ENCODE measurements around the gene TNFRSF1A. TPM values are rescaled to one million over a fixed set of nuclear protein-coding genes. Genes with fewer than 3 reads are reported as not detected.

The TNFRSF1A gene
- total RNA-seq, 5 donors from 2014 or later (not counting 1 experiment from before 2014, with no cell fraction given) = 32.3 to 88.0 (median 86.5) TPM

- Histone ChIP-seq H3K36me3 (ENCODE audit: control insufficient read depth in 2 of 2, extremely low read depth in 1 of 2, insufficient read depth in 1 of 2, low read length in 1 of 2) (no peaks in the 10 kb centered on the region), H3K27me3 (replicated peaks in 1 of 2; ENCODE audit: control insufficient read depth in 2 of 2, extremely low read depth in 1 of 2, insufficient read depth in 2 of 2, low read length in 1 of 2) (peaks cover 0 to 8% of the 10 kb centered on the region in 2 experiments), H3K9me3 (no peaks in the 10 kb centered on the region), H3K27ac (ENCODE audit: low read length) (no peak overlapping the region), H3K4me1 (ENCODE audit: control insufficient read depth in 1 of 2, extremely low read depth in 1 of 2, insufficient read depth in 2 of 2, low read length in 2 of 2) (peaks cover under 1 to 6% of the 10 kb centered on the region in 2 experiments), H3K4me3 (ENCODE audit: control insufficient read depth in 1 of 2, extremely low read depth in 1 of 2, low read length in 1 of 2) (no peak overlapping the region)
- Mint-ChIP-seq H3K4me3 (no peak overlapping the region), H3K27me3 (no peaks in the 10 kb centered on the region), H3K27ac (peak overlapping the region in 1 of 2 donors; percentile 55), H3K9me3 (no peaks in the 10 kb centered on the region), H3K4me1 (peaks cover 4 to 9% (median 4%) of the 10 kb centered on the region in 3 donors), H3K36me3 (no peaks in the 10 kb centered on the region)
- 79% methylated on average over 4 of the region's 9 CpGs for WGBS (ENCODE audit: insufficient coverage)
- ATAC-seq (replicated peaks in 1 of 4) (no peak), DNase-seq (no peak)
- CTCF ChIA-PET = interaction anchor here in 1 of 2 donors (0.6 kb wide), 1 partner anchor 271 kb away, joined by 3 read pairs; no protein-coding TSS in a partner anchor
- POLR2A ChIA-PET = interaction anchor here in 1 of 2 donors (0.6 kb wide), 1 partner anchor 488 kb away, joined by 3 read pairs; the partner anchor contains the start of gene GNB3
These were observed 10.6 kb upstream of the TNFRSF1A start for GRCh38 chr12:6352193-6353173.

DNA sequence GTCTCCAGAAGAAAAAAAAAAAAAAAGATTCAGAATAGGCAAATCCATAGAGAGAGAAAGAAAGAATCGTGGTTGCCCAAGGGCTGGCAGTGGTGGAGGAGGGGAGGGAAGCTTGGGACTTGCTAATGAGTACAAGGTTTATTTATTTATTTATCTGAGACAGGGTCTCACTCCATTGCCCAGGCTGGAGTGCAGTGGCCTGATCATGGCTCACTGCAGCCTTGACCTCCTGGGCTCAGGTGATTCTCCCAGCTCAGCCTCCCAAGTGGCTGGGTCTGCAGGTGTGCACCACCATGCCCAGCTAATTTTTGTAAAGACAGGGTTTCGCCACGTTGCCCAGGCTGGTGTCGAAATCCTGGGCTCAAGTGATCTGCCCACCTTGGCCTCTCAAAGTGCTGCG is 9.7 kb upstream of the TNFRSF1A start:
- H3K4me3 Mint-ChIP-seq = no peak overlapping the region
- Histone ChIP-seq H3K4me1 (ENCODE audit: control insufficient read depth in 1 of 2, extremely low read depth in 1 of 2, insufficient read depth in 2 of 2, low read length in 2 of 2) (peaks cover 6 to 13% of the 10 kb centered on the region in 2 experiments), H3K27ac (ENCODE audit: low read length) (no peak overlapping the region), H3K27me3 (replicated peaks in 1 of 2; ENCODE audit: control insufficient read depth in 2 of 2, extremely low read depth in 1 of 2, insufficient read depth in 2 of 2, low read length in 1 of 2) (peaks cover 0 to 13% of the 10 kb centered on the region in 2 experiments), H3K9me3 (no peaks in the 10 kb centered on the region), H3K36me3 (ENCODE audit: control insufficient read depth in 2 of 2, extremely low read depth in 1 of 2, insufficient read depth in 1 of 2, low read length in 1 of 2) (no peaks in the 10 kb centered on the region), H3K4me3 (ENCODE audit: control insufficient read depth in 1 of 2, extremely low read depth in 1 of 2, low read length in 1 of 2) (no peak overlapping the region)
- H3K27me3 Mint-ChIP-seq = peaks cover 0 to 2% of the 10 kb centered on the region in 2 donors
- ATAC-seq (replicated peaks in 1 of 4) (no peak), DNase-seq (no peak)
- no peak overlapping the region for H3K27ac Mint-ChIP-seq
- H3K9me3 Mint-ChIP-seq = no peaks in the 10 kb centered on the region
- POLR2A ChIA-PET = interaction anchor here in 1 of 2 donors (0.6 kb wide), 1 partner anchor 489 kb away, joined by 3 read pairs; the partner anchor contains the start of gene GNB3
- 93% methylated on average over 4 of the region's 5 CpGs for WGBS (ENCODE audit: insufficient coverage)
- CTCF ChIA-PET = no interaction called here
- no peaks in the 10 kb centered on the region for H3K36me3 Mint-ChIP-seq
- H3K4me1 Mint-ChIP-seq = peaks cover 12 to 18% (median 13%) of the 10 kb centered on the region in 3 donors

DNA sequence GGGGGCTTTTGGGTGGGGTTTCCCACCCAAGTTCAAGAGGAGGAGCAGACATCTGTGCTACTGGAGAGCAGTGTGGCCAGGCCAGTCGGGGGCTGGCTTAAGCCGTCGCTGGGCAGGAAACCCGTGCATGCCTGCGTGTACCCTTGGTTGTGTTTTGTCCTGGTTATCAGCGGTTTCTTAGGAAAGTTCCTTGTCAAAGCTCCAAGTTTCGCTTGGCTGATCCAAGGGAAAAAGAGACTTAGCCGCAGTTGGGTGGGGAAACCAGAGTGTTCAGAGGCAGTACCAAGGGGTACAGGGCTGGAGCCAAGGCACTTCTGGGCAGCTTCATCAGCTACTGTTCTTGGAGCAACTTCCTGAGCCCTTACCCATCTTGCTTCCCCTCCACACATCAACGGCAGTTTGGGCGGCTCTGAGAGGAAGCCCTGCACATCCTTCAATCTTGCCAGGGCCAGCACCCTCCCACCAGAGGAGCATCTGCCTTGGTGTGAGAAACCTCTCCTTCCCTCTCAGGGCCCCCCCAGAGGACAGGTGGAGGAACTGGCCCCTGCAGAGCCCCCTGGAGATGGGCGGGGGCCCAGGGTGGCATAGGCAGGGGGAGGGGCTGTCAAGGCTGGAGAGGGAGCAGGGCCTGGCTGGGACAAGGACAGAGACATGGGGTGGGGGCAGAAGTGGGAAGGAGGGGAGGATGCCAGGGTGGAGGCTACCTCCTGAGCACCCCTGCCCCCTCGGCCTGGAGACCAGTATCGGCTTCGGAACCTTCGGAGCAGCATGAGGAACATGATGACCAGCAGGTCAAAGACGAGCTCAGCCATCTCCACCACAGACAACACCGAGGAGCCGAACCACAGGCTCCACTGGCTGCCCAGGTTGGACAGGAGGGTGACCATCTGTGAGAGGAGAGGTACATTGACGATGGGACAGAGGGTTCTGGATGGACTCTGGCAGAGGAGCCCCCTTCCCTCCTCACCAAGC is 5.8 kb upstream of the TNFRSF1A start:
- Histone ChIP-seq H3K36me3 (ENCODE audit: control insufficient read depth in 2 of 2, extremely low read depth in 1 of 2, insufficient read depth in 1 of 2, low read length in 1 of 2) (no peaks in the 10 kb centered on the region), H3K4me3 (ENCODE audit: control insufficient read depth in 1 of 2, extremely low read depth in 1 of 2, low read length in 1 of 2) (no peak overlapping the region), H3K9me3 (no peaks in the 10 kb centered on the region), H3K27me3 (replicated peaks in 1 of 2; ENCODE audit: control insufficient read depth in 2 of 2, extremely low read depth in 1 of 2, insufficient read depth in 2 of 2, low read length in 1 of 2) (peaks cover 0 to 8% of the 10 kb centered on the region in 2 experiments), H3K4me1 (ENCODE audit: control insufficient read depth in 1 of 2, extremely low read depth in 1 of 2, insufficient read depth in 2 of 2, low read length in 2 of 2) (peaks cover 16 to 43% of the 10 kb centered on the region in 2 experiments), H3K27ac (ENCODE audit: low read length) (no peak overlapping the region)
- no peaks in the 10 kb centered on the region for H3K36me3 Mint-ChIP-seq
- POLR2A ChIA-PET = interaction anchor here in 1 of 2 donors (0.7 kb wide), 1 partner anchor 13 kb away, joined by 5 read pairs; no protein-coding TSS in a partner anchor
- peak overlapping the region in 1 of 3 donors; percentile 7 for H3K4me3 Mint-ChIP-seq
- 66% methylated on average over 8 of the region's 19 CpGs for WGBS (ENCODE audit: insufficient coverage)
- DNase-seq (peak in 3 of 35 experiments; percentile 15 to 29 (median 23)), ATAC-seq (replicated peaks in 1 of 4) (peak; percentile 48 to 78 (median 60))
- H3K9me3 Mint-ChIP-seq = no peaks in the 10 kb centered on the region
- CTCF ChIA-PET = no interaction called here
- H3K27ac Mint-ChIP-seq = peak overlapping the region in 1 of 2 donors; percentile 28
- H3K27me3 Mint-ChIP-seq = peaks cover 0 to 2% of the 10 kb centered on the region in 2 donors
- peaks cover 40 to 47% (median 41%) of the 10 kb centered on the region in 3 donors for H3K4me1 Mint-ChIP-seq

- peaks cover 0 to 8% of the 10 kb centered on the region in 2 experiments for H3K27me3 ChIP-seq (replicated peaks in 1 of 2; ENCODE audit: control insufficient read depth in 2 of 2, extremely low read depth in 1 of 2, insufficient read depth in 2 of 2, low read length in 1 of 2)
- peaks cover 0 to 2% of the 10 kb centered on the region in 2 donors for H3K27me3 Mint-ChIP-seq
- DNase-seq = no peak
- H3K4me3 Mint-ChIP-seq = peak overlapping the region in 1 of 3 donors; percentile 7
- peak overlapping the region in 1 of 2 donors; percentile 11 for H3K27ac Mint-ChIP-seq
- H3K9me3 ChIP-seq = no peaks in the 10 kb centered on the region
- peaks cover 23 to 51% of the 10 kb centered on the region in 2 experiments for H3K4me1 ChIP-seq (ENCODE audit: control insufficient read depth in 1 of 2, extremely low read depth in 1 of 2, insufficient read depth in 2 of 2, low read length in 2 of 2)
- no peak for ATAC-seq (replicated peaks in 1 of 4)
- ChIA-PET CTCF (no interaction called here), POLR2A (no interaction called here)
- 93% methylated on average over 6 of the region's 8 CpGs for WGBS (ENCODE audit: insufficient coverage)
- no peaks in the 10 kb centered on the region for H3K36me3 ChIP-seq (ENCODE audit: control insufficient read depth in 2 of 2, extremely low read depth in 1 of 2, insufficient read depth in 1 of 2, low read length in 1 of 2)
- no peak overlapping the region for H3K27ac ChIP-seq (ENCODE audit: low read length)
- H3K4me1 Mint-ChIP-seq = peaks cover 47 to 54% (median 48%) of the 10 kb centered on the region in 3 donors
- no peaks in the 10 kb centered on the region for H3K36me3 Mint-ChIP-seq
- H3K4me3 ChIP-seq (ENCODE audit: control insufficient read depth in 1 of 2, extremely low read depth in 1 of 2, low read length in 1 of 2) = no peak overlapping the region
- no peaks in the 10 kb centered on the region for H3K9me3 Mint-ChIP-seq
These were observed 5.1 kb upstream of the TNFRSF1A start for GRCh38 chr12:6346942-6347341.

DNA sequence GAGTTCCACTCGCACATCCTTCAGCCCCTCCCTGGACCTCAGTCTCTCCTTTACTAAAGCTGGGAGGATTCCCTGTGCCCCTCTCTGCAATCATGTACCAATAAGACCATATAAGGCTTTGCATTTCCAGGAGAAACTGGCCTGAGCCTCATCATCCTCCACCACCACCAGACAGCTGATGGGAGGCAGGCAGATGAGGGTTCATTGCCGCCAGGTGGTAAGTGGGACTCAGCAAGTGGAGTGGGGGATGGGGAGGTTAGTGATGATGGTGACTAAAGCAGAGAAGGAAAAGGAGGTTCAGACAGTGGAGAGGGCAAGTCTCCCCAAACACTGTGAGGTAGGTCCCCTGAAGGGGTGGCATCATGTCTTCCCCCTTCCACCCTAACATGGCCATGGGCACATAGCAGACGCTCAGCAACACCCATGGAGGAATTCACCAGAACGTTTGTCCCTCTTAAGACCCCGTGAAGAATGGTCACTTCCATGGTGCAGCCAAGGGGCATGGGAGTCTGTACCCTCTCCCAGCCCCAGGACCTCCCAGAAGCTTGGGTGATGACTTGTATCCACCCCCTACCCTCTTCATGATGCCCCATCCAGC is 4.5 kb upstream of the TNFRSF1A start:
- Histone ChIP-seq H3K27ac (ENCODE audit: low read length) (peak overlapping the region; percentile 25), H3K4me3 (ENCODE audit: control insufficient read depth in 1 of 2, extremely low read depth in 1 of 2, low read length in 1 of 2) (no peak overlapping the region), H3K27me3 (replicated peaks in 1 of 2; ENCODE audit: control insufficient read depth in 2 of 2, extremely low read depth in 1 of 2, insufficient read depth in 2 of 2, low read length in 1 of 2) (peaks cover 0 to 8% of the 10 kb centered on the region in 2 experiments), H3K4me1 (ENCODE audit: control insufficient read depth in 1 of 2, extremely low read depth in 1 of 2, insufficient read depth in 2 of 2, low read length in 2 of 2) (peaks cover 24 to 52% of the 10 kb centered on the region in 2 experiments), H3K36me3 (ENCODE audit: control insufficient read depth in 2 of 2, extremely low read depth in 1 of 2, insufficient read depth in 1 of 2, low read length in 1 of 2) (no peaks in the 10 kb centered on the region), H3K9me3 (no peaks in the 10 kb centered on the region)
- H3K4me1 Mint-ChIP-seq = peaks cover 50 to 59% (median 51%) of the 10 kb centered on the region in 3 donors
- 92% methylated on average over 4 of the region's 5 CpGs for WGBS (ENCODE audit: insufficient coverage)
- peak overlapping the region; percentile 47 to 83 for H3K27ac Mint-ChIP-seq
- no peak for DNase-seq
- POLR2A ChIA-PET = interaction anchor here in 1 of 2 donors (1.0 kb wide), 1 partner anchor 19 kb away, joined by 9 read pairs; no protein-coding TSS in a partner anchor
- no peak for ATAC-seq (replicated peaks in 1 of 4)
- H3K9me3 Mint-ChIP-seq = no peaks in the 10 kb centered on the region
- no peaks in the 10 kb centered on the region for H3K36me3 Mint-ChIP-seq
- peaks cover 0 to 2% of the 10 kb centered on the region in 2 donors for H3K27me3 Mint-ChIP-seq
- H3K4me3 Mint-ChIP-seq = peak overlapping the region in 1 of 3 donors; percentile 61
- CTCF ChIA-PET = interaction anchor here (0.5 to 1.2 kb wide), 8 partner anchors 10 to 409 kb away, joined by 3 to 5 read pairs (median 4); no protein-coding TSS in a partner anchor
